HTR-8/SVneo (cell line): ENCODE results near the gene BIRC2.
"Not testable (repeated sequence)": the region's sequence is repeated elsewhere in the genome, so short reads cannot be mapped to it uniquely, and the experiment has no call there.

Experiments
- DNase-seq: peaks from one replicate; pipeline ENCODE4 v3.0.0; 2011; ENCODE audit warnings: low spot score, mixed read lengths; ENCODE audit not compliant: insufficient read length
- FAIRE-seq: peaks from 2 replicates; lab custom pipeline; 2011; peaks lifted over from hg19 to GRCh38; lab: Jason Lieb, UNC

Gene BIRC2

DNA sequence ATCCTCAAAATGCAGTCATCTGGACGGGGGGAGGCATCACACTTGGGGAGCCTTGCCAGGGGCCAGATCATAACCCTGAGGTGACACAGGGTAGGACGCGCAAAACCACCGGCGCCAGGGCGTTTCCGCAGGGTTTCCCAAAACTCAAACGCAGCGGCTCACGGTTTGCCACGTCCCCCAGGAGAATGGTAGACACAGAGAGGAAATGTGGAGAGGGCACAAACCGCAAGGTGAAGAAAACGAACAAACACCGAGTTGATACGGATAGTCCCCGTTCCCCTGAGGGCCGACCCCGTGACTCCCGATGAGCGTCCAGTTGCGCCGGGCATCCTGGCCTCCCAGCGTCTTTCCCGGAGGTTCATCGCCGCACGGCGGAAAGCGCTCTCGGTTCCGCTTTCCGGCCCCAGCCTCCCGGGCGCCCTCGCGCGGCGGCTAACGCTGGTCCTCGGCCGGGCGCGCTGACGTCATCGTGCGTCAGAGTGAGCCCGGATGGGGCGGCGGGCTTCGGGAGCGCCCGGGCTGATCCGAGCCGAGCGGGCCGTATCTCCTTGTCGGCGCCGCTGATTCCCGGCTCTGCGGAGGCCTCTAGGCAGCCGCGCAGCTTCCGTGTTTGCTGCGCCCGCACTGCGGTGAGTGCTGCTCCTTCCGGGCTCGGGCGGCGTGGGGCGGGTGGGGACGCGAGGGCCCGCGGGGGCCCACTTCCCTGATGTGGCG is at the start of gene BIRC2:
TSS of gene BIRC2 (plus strand) at position 467 of the 714 bp plus-strand sequence. CDS start 2,641 bp downstream, outside the sequence.
- peak; percentile 98 for FAIRE-seq

DNA sequence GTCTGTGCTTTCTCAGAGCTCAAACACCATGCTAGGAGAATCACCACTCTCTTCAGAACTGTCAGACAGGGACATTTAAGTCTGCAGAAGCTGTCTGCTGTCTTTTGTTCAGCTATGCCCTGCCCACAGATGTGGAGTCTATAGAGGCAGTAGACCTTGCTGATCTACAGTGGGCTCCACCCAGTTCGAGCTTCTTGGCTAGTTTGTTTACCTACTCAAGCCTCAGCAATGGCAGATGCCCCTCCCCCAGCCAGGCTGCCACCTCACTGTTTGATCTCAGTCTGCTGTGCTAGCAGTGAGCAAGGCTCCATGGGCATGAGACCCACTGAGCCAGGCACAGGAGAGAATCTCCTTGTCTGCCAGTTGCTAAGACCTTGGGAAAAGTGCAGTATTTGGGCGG is 46.2 kb upstream of the BIRC2 start:
- DNase-seq: not testable (repeated sequence)
- FAIRE-seq: peak; percentile 76

More for the DNA sequence above, at the start of gene BIRC2:
- peak; percentile 89 for DNase-seq

DNA sequence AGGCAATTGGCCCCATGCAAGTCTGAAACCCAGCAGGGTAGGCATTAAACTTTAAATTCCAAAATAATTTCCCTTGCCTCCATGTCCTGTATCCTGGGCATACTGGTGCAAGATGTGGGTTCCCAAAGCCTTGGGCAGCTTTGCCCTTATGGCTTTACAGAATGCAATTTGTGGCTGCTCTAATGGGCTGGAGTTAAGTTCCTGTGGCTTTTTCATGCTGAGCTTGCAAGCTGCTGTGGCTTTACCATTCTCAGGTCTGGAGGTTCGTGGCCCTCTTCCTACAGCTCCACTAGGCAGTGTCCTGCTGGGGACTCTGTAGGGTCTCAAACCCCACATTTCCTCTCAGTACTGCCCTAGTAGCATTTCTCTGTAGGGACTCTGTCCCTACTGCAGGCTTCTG is 44.8 kb upstream of the BIRC2 start:
- DNase-seq: no peak
- FAIRE-seq: no peak

DNA sequence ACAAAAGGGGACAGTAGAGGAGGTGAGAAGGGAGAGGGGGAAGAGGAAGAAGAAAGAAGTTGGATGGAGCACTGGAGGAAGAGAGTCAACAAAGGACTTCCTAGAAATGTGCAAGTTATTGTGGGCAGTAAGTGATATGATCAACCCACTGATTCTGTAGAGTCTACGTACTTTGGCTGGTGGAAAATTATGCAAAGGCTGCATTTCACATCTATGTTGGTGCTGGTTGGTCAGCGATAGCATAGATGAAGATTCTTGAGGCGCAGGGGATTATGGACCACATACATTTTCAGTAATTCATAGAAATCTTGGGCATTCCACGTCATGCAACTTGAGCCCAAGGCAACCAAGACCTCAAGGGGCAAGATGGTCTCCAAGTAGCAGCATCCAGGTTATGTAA is 42.3 kb upstream of the BIRC2 start:
- peak; percentile 40 for FAIRE-seq
- no peak for DNase-seq

DNA sequence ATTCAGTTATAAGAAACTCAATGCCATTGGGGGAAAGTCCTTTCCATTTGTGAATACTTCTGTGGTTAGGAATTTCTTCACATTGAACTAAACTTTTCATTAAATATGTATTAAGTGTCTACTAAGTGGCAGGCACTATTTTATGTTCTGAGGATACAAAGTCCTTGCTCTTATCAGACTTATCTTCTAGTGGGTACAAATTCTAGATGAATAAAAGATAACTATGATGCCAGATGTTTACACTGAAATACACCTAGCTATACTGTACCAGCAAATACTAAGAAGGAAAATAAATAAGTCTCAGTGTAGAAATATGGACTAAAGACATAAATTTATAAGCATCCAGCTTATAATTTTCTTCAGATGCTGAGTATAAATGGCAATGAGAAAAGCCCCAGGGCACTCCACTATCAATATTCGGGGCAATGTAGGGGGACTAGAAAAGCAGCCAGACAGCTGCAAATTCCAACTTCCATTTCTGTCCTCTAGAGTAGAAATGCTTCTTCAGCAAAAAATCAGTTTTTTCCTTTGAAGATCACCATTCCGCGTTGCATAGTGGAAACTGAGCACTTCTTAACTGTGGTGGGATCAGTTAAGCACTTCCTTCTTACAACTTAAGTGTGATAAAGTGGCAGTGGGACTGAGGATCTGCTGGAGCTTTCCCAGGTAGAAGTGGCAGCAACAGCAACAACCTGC is 41.5 kb upstream of the BIRC2 start:
- DNase-seq (no peak), FAIRE-seq (no peak)

DNA sequence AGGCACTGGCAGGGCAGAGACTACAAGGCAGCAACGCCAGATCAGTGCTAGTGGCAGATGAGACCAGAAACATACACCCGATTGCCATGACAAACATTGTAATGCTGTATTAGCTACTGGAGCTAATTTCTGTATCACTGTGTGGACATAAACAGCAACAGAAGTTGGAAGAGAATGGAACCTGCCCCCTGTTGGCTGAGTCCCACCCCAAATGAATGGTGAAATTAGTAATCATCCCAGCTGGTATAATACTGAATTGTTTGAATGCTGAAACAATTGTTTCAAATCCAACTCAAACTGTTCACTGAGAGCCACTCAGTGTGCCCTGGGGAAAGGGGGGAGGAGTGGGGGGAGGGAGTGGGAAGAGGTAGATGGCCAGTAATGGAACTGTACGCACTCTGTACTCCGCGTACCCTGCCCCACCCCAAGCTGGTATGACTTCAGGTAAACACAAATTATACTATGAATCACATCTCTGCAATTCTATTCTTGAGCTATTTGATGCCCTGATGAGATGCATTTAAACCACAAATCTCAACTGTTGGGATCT is 40.9 kb upstream of the BIRC2 start:
- peak; percentile 98 for FAIRE-seq
- no peak for DNase-seq

DNA sequence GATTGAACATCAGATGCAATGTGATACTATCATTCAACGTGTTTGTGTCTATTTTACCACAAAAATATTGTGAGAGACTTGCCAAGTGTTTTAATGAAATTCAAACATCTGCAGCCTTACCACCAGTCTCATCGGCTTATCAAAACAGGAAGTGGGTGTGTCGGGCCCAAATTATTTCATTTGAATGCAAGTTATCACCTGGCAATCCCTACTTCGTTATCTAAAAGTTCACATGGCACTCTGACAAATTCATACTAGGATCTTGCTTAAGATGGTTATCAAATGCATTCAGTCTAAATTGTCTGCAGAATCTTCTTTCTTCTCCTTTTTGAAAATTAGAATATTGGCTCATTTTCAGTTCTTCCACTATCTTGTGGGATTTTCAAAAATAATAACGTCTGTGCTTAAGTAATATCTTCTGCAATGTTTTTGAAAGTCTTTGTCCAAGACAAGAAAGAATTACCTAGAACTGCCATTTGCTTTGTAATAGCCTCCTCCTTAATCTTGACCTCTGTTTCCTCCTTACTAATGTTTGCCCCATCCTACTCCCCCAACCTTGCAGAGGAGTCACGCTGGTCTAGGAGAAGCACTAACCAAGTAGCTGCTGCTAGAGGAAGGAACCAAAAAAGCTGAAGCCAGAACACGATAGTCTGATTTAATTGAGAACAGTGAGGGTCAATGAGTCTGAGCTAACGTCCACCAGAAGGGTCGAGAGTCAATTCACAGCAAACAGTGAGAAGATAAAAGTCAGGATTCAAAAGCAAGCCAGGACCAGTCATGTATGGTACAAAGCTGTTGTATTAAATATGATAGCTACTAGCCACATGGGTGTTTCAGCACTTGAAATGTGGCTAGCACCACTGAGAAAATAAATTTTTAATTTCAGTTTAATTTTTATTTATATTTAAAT is 39.9 kb upstream of the BIRC2 start:
- DNase-seq (no peak), FAIRE-seq (peak; percentile 74)

DNA sequence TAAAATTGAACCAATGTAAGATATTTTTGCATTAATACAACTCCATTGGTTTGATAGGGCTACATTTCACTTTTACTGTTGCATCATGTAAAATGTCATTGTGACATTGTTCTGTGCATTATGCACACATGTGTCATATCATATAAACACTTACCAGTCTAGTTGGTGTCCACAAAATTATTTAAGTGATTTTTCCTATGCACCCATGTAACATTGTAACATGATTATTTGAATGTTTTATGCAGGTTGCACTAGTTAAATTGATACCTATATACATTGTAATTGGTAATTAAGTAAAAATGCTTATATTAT is 39.3 kb upstream of the BIRC2 start:
- FAIRE-seq (peak; percentile 89), DNase-seq (no peak)

DNA sequence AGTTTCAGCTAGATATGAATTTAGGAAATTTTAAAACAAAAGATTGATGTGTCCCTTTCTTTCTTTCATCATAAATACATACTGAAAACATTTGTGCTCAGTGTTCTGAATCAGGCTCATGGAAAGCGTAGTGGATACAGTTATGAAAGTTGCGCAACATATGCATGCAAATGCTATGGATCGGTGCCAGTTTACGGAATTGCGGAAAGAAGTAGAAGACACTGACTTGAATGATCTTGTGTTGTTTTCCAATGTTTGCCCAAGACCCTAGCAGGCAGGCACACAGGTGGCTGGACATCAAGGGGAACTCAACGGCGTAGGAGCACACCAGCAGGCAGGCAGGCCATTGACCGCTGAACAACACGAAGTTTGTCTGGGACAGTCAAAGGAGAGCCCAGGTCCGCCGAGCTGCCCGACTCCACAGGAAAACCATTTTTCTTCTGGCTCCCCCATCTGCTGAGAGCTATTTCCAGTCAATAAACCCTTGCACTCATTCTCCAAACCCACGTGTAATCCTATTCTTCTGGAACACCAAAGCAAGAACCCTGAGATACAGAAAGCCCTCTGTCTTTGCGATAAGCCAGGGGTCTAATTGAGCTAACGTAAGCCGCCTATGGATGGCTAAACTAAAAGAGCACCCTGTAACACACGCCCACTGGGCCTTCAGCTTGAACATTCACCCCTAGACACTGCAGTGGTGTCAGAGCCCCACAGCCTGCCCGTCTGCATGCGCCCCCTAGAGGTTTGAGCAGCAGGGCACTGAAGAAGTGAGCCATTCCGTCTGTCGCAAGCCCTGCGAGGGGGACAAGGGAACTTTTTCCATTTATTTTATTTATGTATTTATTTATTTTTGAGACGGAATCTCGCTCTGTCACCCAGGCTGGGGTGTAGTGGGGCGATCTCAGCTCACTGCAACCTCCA is 37.1 kb upstream of the BIRC2 start:
- DNase-seq (no peak), FAIRE-seq (peak; percentile 49)

DNA sequence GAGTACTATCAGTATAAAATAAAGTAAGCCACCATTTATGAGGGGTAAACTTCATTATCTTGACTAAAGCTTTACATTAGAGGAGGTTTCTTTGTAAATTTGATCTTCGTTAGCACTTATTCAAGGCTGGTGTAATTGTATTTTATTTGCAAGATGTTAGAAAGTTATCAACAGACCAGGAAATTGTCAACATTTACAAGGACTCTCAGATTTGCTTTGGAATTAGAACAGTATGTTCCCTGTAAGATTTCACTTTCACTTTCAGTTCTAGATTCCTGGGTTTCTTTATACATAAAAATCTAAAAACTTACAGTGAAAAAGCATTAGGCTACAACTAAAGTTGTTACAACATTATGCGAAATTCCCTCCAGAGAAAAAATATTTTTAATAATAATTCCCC is 34.3 kb upstream of the BIRC2 start:
- FAIRE-seq: no peak

DNA sequence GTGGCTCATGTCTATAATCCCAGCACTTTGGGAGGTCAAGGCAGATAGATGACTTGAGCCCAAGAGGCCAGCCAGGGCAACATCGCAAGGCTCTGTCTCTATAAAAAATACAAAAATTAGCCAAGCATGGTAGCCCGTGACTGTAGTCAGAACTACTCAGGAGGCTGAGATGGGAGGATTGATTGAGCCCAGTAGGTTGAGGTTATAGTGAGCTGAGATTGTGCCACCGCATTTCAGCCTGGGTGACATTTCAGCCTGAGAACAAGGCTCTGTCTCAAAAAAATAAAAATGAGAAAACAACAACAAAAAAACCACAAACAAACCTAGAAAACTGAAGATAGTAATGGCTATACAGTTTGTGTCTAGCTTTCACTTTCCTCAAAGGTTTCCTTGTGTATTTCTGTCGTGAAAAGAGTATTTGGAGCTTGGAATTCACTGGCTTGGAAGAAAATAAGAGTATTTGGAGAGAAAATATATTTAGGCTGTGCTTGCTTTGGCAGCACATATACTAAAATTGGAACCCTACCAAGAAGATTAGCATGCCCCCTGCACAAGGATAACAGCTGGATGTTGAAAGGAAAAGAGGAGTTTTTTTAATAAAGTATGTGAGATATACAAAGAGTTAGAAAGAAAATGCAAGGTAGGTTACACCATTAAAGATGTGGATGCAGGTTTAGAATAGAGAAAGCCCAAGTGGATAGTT is 33.6 kb upstream of the BIRC2 start:
- DNase-seq: no peak
- FAIRE-seq: no peak

More for the DNA sequence above, 34.3 kb upstream of the BIRC2 start:
- DNase-seq: no peak

DNA sequence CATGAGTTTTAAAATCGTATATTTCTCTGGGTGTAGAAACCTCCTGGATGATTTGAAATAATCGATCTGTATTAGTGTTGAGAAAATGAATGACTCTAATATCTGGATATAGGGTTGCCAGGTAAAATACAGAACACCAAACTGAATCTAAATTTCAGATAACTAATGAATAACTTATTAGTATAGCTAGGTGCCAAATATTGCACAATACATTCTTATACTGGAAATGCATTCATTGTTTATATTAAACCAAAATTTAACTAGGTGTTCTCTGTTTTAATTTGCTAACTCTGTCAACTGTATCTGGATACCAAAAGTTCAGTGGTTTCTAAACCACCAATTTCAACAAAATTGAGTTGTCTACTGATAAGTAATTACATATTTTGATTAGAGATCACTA is 32.2 kb upstream of the BIRC2 start:
- DNase-seq (no peak), FAIRE-seq (no peak)

DNA sequence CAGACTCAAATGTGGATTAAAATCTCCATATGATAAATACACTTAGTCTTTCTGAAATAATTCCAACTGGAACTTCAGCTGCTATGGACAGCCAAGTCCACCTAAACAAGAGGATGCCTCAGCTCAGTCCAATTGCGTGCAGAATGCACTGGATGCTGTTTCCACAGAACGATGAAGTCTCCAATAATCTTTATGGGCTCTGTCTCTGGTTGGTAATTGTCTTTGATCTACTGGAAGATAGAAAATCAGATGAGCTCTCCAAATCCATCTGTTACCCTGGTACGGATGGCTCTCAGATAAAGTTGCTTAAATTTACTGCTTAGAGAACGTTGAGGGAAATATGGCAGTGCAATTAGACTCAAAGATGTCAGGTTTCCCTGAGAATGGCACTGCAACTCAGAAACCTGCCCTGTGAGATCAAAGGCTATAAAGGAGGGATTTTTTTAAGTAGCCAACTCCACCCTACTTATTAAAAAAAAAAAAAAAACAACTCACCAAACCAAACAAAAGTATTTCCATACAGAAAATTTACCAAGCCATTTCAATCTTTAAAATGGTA is 30.6 kb upstream of the BIRC2 start:
- FAIRE-seq: no peak
- no peak for DNase-seq

DNA sequence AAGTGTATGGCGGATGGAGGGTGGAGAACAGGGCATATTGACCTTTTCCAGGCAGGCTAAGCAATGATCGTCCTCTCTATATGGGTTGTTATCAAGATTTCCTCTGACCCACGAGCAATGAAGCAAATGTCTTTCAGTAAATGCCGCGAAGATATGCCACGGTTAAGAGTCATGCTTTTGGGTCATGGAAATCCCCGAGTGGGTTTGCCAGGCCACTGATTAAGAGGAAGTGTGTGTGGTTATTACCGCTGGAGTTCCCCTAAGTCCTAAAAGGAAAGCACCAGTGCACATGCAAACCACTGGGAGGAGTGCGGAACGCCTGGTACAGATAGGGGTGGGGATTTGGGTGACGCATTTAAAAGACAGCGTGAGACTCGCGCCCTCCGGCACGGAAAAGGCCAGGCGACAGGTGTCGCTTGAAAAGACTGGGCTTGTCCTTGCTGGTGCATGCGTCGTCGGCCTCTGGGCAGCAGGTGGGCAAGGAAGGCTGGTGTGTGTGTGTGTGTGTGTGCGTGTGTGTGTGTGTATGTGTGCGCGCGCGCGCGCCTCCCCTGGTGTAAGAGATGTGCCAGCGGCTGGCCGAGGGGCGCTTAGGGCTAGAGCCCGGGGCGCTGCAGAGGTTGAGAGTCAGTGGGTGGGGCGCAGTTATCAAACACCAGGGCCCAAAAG is 29.8 kb upstream of the BIRC2 start, which contains the start of gene BIRC3:
TSS of gene BIRC3 (plus strand) at position 386 of the 669 bp plus-strand sequence. CDS start 7,026 bp downstream, outside the sequence.
- FAIRE-seq (peak; percentile 99), DNase-seq (peak; percentile 90)

DNA sequence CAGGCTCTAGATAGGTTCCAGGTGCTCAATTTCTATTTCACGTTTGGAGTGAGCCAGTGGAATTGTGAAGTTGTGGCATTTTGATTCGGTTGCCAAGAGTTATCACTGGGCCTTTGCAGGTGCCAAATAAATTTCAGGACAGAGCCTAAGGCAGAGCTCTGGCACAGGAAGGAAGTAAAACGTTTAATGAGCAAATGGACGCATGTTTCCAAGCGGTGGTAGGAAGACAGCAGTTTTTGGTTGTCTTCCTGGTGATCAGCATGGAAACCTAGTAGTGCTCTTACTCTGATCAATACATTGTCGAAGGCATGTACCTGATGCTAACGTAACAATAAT is 29.3 kb upstream of the BIRC2 start:
- DNase-seq (no peak), FAIRE-seq (no peak)

DNA sequence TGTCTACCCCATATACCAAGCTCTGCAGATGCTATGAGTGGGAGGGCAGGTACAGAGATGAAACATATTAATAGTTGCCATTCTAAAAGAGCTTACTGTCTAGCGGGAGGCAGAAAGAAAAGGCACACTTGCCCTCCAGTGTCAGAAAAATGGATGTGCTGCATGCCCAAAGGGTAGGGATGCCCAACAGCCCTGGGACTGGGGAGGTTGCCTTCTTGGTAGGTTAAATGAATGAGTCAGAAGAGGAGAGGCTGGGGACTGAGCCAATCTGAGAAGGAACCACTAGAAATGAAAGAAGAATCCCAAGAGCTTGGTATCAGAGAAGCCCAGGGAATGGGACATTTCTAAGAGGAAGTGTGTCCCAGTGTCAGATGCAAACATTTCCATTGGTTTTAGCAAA is 28.5 kb upstream of the BIRC2 start:
- DNase-seq: no peak
- FAIRE-seq: no peak

DNA sequence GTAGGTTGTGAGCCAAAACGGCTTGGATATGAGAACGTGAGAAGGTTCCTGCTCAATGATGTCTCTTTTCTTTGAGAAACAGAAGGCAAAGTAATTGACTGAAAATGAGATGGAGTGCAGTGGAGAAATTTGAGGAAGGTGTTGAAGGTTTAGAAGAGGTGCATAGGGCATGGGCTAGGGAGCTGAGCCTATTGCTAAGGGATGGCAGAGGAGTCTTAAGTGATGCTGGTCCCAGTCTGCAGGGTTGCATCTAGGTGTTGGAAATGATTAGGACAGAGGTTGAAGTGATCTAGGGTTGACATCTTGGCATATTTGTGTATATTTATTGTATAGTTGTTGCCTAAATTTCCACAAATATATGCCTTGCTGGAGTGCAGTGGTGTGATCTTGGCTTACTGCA is 27.5 kb upstream of the BIRC2 start:
- DNase-seq (no peak), FAIRE-seq (peak; percentile 79)

DNA sequence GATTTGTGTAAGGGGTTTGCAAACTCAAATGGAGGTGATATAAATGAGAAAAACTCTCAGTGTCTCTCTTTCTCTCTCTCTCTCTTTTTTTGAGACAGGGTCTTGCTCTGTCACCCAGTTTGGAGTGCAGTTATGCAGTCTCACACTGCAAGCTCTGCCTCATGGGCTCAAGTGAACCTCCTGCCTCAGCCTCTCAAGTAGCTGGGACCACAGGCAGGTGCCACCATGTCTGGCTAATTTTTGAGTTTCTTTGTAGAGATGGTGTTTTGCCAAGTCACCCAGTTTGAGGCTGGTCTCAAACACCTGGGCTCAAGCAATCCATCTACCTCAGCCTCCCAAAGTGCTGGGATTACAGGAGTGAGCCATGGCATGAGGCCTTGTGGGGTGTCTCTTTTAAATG is 26.8 kb upstream of the BIRC2 start:
- FAIRE-seq (no peak), DNase-seq (no peak)
